Left renal cortex interstitium (tissue), 4 donors: Measurements from ENCODE around the gene CLEC16A. TPM values are rescaled to one million over a fixed set of nuclear protein-coding genes. Genes with fewer than 3 reads are reported as not detected.

Experiments used
- DNase-seq, 4 donors: peaks; one replicate each; pipeline ENCODE4 v3.0.0-alpha.2; 2013; ENCODE audit warnings: low read depth in 4 of 4, low spot score in 2 of 4, missing footprints in 1 of 4
- polyA plus RNA-seq, 4 donors: library from polyadenylated mRNA; unstranded; fragments of 120-200 nt; gene quantifications; one replicate each; pipeline ENCODE4 v1.2.1, GENCODE V29; 2013; ENCODE audit not compliant: insufficient read length in 4 of 4

Gene CLEC16A
- polyA plus RNA-seq, 4 donors, result 21.0 to 32.1 (median 24.5) TPM

DNA sequence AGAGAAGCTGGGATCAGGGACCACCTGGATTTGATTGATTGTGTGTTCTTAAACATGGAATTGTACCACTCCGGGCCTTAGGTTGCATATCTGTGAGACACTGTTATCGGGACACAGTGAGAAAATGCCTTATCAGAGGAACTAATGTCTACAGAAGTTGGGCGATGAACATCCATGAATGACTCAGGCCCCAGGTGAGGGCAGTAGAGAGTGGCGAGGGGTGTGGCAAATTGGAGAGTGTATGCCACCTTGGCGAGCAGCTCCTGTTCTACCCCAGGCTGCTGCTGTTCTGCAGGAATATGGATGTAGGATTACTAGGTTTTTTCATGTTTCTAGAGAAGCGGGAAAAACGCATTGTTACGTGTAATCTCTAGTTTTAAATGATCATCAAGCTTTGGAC is 38.8 kb downstream of the CLEC16A start:
- no peak for DNase-seq

DNA sequence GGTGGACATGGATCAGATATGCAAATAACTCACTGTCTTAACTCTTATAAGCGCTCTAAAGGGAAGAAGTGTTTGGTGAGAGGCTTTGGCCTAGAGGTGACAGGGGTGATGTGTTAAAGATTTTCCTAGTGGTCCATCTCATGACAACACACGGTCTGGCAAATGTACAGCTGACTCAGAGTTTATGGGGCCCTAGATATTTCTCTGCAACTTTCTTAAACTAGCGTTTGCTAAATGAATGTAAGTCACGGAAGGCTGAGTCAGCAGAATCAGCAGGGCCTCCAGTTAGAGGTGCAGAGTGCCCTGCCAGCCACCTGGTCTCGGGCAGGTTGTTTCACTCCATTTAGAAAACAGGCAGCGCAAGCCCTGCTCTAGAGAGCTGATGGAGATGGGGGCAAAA is 40.1 kb downstream of the CLEC16A start:
- no peak for DNase-seq

DNA sequence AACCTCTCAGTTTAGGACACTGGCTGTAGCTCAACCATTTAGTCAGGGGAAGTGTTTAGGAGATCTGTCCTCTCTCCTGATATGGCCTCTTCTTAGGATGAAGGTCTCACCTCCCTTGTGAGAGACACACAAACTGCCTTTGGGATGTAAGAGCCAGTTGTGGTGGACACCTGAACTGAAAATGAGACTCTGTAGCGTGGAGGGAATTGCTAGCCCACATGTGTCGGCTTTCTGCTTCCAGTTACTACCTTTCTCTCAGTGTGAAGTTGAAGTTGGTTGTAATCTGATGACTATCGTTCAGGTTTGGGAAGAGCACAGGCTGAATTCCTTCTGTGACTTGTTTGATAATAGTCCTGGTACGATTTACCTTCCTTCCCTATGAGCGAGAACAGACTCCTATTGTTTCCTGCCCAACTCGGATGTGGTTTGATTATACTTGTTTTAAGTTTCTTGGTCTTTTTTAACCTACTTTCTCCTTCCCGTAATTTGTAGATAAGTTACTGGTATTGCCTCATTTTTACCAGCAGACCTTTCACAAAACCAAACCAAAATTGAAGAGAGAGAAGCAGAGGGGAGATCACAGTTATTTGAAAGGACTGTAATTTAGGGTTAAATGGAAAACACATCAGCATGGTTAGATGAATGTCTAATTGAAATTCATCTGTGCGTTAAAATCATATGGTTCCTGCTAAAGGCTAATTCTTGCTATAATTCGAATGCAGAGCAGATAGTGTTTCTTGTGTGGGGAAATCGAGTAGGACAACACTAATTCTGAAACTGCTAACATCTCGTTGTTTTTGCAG is 43.2 kb downstream of the CLEC16A start:
- DNase-seq, result no peak

DNA sequence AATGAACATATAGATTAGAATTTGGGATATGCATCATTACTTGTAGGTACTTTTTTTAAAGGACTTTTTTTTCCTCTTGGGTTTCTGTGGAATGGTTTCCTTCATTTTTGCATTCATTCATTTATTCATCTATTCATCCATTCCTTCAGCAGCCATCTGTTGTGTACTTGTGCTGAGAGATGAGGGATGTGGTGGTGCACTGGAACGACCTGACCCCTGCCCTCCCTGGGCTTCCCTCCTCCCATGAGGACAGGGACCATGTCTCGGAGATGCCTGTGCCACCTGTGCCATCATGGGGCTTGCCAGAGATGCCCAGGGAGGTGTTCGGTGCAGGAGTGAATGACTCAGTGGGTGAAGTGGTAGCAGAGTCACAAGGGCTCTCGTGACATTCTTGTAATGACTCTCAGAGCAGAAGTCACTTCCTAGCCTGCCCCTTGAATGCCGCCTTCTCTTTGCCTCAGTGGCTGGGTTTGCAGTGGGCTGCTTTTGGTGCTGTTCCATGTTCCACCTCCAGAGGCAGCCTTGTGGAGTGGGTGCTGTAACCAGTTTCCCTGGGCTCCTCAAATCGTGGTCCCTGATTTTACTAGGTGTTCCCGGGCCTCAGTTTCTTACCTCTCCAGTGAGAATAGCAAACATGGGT is 43.9 kb downstream of the CLEC16A start:
- DNase-seq, result no peak

DNA sequence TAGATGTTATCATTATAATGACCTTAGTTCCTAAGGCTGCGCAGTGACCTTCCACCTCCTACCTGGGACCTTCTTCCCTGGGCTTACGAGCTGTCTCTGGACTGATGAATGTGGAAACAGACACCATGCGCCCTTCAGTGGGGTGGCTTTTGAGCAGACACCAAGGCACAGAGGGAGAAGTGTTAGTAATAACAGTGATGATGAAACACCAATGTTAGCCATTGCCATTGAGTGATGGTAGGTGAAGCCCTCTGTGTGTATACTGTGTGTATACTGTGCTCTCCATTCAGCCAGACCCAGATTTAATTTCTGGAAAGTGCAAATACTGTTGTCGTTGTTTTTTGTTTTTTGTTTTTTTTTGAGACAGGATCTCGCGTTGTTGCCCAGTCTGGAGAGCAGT is 44.5 kb downstream of the CLEC16A start:
- no peak for DNase-seq

DNA sequence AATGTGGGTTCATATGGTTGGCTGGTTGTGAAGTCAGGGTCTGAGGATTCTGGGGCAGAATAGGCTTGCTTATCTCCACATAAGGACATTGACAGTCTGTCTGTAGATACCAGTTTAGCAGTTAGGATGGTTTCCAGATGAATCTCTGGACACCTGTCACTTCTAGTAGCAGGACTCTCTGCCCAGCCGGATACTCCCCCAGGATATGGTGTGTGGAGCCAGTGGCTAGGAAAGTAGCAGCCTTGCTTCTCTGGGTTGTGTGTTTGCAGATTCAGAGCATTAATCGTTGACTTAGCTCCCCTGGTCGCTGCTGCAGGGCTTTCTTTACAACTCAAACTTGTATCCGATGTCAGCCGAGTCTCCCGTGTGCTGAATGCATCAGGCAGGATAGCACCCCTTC is 45.2 kb downstream of the CLEC16A start:
- DNase-seq, result no peak

DNA sequence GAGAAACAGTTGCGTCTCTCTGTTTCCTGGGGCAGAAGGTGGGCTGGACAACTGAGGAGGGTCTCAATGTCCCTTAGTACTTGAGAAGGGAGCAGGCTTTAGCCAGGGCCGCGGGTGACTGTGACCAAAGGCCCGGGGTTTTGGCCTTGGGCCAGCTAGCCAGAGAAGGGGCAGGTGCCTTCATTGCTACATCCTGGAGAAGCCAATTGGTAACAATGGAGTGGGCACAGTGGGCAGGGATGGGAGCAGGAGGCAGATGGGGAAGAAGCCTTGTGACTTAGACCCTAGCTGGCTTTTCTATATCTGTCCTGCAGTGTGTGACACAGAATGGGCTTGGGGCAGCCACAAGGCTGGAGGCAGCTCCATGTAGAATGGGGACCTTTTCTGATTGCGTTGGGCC is 46.0 kb downstream of the CLEC16A start:
- no peak for DNase-seq

DNA sequence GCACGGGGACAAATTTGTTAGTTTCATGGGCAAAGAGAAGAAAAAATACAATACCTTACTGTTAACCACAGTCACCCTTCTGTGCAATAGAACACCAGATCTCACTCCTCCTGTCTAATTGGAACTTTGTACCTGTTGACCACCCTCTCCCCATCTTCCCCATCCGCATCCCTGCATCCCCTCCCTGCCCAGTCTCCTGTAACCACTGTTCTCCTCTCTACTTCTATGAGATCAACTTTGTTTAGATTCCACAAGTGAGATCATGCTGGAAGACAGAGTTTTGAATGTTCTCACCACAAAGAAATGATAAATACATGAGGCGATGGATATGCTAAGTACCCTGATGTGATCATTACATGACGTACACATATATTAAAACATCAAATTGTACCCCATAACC is 47.7 kb downstream of the CLEC16A start:
- no peak for DNase-seq

DNA sequence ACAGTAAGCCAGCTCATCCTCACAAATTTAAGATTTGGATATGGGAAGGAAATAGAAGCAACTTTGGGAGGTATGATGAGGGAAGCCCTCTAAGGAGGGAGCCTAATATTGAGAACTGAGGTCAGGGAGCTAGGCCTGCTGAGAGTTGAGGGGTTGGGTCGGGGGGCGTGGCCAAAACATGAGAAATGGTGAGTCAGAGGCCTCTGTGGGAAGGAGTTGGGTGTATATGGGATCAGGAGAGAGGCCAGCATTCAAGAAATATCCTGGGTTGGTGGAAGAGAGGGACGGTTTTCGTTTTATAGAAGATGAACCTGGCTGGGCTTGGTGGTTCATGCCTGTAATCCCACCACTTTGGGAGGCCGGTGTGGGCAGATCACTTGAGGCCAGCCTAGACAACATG is 48.4 kb downstream of the CLEC16A start:
- no peak for DNase-seq

DNA sequence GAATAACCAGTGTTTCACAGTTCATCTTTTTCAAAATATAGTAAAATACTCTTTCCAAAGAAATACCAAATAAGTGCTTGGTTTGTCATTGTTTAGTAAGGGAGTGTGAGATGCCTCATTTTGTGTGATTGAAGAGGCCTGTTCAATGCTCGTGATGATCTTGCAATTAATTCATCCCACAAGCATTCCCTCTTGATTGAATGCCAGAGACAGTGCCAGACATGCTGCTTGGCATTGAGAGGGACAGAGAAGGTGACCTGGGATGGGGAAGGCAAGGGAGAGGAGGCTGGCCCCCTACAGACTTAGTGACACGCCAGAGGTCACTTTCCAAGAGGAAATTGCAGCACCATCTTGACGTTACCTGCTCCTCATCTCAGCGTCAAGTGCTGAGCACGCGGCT is 49.3 kb downstream of the CLEC16A start:
- DNase-seq, result no peak

DNA sequence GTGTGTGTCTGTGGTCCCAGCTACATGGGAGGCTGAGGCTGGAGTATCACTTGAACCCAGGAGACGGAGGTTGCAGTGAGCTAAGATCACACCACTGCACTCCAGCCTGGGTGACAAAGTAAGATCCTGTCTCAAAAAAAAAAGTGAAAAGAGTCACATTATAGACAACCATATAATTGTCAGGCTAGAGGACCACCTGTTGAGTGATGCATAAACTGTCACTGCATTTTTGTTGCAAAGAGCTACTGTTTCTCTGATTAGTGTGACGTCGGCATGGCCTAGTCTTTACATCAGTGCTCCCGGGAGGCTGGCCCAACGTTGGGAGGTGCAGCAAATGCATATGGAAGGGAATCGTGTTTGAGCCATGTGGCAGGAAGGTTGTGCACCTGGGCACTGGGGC is 50.2 kb downstream of the CLEC16A start:
- no peak for DNase-seq

DNA sequence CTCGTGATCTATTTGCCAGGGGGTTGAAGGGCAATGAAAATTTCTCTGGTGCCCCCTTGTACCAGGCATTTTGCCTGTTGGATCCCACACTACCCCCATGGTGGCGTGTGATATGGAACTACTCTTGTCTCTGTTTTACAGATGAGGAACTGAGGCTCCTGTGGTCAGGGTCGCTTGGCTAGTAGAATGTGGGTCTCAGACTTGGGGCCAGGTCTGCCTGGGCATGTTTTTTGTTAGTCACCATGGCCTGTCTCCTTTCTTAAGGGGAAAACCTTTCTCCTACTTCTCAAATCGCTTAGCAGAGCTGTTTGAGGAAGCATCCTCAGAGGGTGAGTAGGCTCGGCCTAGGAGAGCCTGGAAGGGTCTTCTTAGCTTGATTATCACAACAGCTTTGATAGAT is 51.2 kb downstream of the CLEC16A start:
- DNase-seq, result no peak

DNA sequence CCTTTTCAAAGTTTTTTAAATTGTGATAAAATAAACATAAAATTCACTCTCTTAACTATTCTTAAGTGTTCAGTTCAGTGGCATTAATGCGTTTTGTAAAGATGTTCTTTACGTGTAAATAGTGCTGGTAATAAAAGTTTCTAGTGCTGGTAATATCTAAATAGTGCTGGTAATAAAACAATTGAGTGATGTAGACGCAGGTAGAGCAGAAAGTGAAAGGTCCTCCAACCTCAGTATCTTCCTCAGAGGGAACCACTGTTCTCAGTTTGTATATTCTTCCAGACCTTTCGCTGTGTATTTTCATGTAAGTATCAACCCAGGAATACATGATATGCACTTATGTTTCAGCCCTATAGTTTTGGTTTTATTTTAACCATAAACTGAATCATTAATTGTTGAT is 53.1 kb downstream of the CLEC16A start:
- DNase-seq, result no peak

DNA sequence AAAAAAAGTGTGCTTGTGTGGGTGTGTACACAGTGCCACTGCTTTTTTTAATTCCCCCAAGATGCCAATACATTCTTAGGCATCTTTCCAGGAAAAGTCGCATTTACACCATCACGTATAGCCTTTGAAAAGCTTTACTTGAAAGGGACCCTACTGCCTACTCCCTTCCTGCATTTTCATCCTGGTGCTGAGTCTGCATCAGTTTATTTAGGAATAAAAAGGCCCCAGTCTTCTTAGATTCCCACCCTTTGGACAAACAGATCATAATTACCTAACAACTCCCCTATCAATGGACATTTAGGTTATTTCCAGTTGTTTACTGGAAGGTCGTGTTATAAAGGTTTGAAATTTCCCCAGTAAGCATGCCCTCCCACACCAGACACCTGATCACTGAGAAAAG is 54.9 kb downstream of the CLEC16A start:
- DNase-seq, result no peak

DNA sequence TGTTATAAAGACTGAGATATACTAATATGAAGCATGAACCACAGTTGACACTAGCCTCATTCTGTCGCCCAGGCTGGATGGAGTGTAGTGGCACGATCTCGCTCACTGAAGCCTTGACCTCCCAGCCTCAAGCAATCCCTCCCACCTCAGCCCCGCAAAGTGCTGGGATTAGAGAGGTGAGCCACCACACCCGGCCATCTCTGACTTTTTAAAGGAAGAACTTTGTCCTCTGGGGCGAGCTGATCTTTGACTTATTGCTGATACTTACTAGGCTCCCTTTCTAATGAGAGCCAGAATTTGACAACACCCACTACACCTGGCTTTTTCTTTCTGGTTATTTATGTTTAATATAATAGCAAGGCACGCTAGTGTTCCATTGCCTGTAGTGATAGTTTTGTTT is 57.2 kb downstream of the CLEC16A start:
- no peak for DNase-seq

DNA sequence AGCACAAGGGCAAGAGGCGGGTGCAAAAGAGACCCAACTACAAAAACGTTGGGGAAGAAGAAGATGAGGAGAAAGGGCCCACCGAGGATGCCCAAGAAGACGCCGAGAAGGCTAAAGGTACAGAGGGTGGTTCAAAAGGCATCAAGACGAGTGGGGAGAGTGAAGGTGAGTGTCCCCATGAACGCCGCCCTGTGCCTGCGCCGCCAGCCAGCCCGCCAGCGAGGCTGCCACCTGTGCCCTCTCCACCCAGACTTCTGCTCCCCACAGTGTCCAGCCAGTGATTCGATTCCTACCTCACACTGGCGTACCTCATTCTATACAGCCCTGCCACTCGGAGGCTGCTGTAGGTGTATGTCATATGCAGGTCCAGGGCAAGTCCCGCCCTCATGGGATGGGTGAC is 58.8 kb downstream of the CLEC16A start:
- DNase-seq, result no peak

DNA sequence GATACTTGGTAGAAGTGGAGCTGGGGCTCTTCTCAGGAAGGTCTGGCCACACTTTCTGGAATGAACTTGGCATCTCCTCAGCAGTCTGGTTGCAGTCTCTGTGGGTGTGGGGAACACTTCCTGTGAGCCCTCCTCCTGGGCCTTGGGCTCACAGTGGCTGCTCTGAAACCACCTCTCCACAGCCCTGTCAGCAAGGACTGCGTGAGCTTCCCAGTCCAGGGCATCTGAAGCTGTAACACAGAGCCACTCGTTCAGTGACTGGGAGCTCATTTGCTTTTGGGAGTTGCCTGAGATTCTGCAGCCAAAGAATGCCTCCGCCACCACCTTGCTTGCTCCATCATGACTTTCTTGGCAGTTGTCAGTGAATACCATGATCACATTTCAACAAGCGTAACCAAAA is 60.0 kb downstream of the CLEC16A start:
- no peak for DNase-seq

DNA sequence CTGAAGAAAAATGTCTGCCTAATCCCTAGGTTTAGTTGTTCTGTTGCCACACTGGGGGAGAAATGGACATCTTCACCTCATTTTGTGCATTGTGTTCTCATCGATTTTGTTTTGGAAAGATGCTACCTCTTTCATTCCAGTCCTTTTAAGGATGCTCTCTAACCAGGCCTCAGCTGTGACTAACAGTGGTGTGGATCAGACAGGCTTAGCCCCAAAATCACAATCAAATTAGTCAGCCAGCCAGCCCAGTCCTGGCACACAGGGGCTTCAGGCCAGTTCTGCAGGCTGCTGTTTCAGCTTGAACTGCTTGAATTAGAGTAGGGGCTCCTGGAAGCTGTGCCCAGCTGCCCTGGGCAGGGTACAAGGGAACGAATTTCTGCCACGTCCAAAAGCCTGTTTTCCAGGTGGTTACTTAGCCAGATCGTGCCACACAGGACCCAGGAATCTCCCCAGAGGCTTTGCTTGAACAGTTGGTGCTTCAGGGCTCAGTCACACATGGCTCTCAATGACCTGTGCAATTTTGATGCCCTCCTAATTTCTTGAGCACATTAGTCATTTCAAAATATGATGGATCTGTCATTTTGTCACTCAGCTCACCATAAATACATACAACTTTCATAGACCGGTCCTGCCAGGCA is 60.7 kb downstream of the CLEC16A start:
- DNase-seq, result no peak

DNA sequence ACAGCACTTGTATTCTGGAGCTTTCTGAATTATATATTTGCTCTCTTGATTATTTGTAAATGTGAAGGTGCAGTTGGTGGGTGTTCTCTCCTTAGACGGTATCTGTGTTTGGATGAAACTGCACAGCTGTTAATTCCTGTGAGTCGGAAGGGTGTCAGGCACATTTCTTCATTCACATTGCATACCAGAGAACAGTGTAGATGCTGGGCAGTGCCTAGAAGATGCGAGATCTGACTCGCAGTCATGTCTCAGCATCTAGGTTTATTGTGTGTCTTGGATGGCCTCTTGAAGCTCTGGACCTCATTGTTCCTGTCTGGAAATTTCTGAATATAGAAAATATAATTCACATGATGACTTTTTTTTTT is 61.2 kb downstream of the CLEC16A start:
- DNase-seq, result no peak

DNA sequence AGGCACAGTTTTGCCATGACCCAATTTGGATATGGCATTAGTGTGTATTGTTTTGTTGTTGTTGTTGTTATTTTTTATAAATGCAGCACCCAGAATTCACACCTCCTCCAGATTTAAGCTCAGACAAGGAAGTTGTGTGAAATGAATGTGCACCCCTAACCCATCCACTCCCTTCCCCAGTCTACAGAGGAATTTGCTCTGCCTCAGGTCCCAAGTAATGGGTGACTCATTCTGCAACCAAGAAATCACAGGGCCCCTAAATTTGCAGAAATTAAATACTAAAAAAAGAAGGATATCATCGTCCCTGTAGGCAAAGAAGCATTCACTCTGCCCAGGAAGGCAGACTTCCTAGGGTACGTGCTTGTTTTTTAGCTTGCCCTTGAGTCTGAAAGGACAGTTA is 62.3 kb downstream of the CLEC16A start:
- no peak for DNase-seq

DNA sequence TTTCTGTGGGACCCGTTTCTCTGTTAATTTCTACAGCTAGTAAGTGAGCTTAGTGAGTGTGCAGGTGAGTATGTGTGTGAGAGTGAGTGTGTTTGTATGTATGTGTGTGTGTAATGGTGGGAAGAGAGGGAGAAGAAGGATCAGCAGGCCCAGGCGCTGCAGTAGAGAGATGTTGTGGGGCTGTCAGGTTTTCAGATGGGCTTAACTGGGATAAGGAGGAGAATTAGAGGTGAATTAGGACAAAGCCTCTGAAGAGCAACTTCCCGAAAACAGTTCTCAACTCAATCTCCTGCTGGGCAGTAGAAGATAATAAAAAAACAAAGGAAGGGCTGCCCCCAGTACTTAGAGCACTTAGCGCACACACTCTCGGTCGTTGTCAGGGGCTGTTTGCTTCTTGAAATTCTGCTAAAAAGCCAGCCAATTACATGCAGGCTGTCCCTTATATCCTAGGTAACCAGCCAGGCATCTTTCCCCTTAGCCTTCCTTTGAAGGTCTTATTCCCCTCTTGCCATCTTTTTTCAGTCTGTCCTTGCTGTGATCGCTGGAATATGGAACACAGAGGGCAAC is 63.4 kb downstream of the CLEC16A start:
- no peak for DNase-seq
